WTC11 (cell line): ENCODE data around the gene CNPY1. TPM values are rescaled to one million over a fixed set of nuclear protein-coding genes. Genes with fewer than 3 reads are reported as not detected.

Experiments
- ATAC-seq: fragments of 200-7000 bp; cut with Tn5 transposase; 2 replicates; pipeline ENCODE4 v1.10.0; 2021; ENCODE audit warnings: mild to moderate bottlenecking, moderate library complexity
- CTCF ChIA-PET: fragments of 300-600 bp; sonication (Branson Sonifier 250); formaldehyde crosslinking; loops from one replicate; lab custom pipeline; 2021; ENCODE audit warnings: antibody characterized with exemption; lab: Charles Lee
- POLR2A ChIA-PET: fragments of 350-600 bp; sonication (Branson Sonifier 250); formaldehyde crosslinking; loops from one replicate; lab custom pipeline; 2021; ENCODE audit warnings: antibody characterized with exemption; lab: Charles Lee
- DNase-seq: peaks from one replicate; pipeline ENCODE4 v3.0.0; 2021; ENCODE audit warnings: low spot score
- H3K27ac Mint-ChIP-seq: 2 replicates; pipeline ENCODE4 v1.8.0; 2021; ENCODE audit warnings: mixed read lengths
- H3K27me3 Mint-ChIP-seq: 2 replicates; pipeline ENCODE4 v1.8.0; 2021; ENCODE audit warnings: low read depth, mild to moderate bottlenecking, moderate library complexity, mixed read lengths
- H3K36me3 Mint-ChIP-seq: 2 replicates; pipeline ENCODE4 v1.8.0; 2021; ENCODE audit warnings: mixed read lengths
- H3K4me1 Mint-ChIP-seq: 2 replicates; pipeline ENCODE4 v1.8.0; 2022; ENCODE audit warnings: mixed read lengths
- H3K4me3 Mint-ChIP-seq: 2 replicates; pipeline ENCODE4 v1.8.0; 2021; ENCODE audit warnings: mild to moderate bottlenecking, moderate library complexity, mixed read lengths
- H3K9me3 Mint-ChIP-seq: 2 replicates; pipeline ENCODE4 v1.8.0; 2021; ENCODE audit warnings: mixed read lengths
- ATF2 ChIP-seq: sonication (generic); formaldehyde crosslinking; IDR thresholded peaks from 2 replicates; pipeline ENCODE4 v1.8.1; 2022; ENCODE audit warnings: low read depth, missing genetic modification reagents, borderline replicate concordance
- EMX1 ChIP-seq: fragments of 250-450 bp; sonication (Bioruptor Pico); IDR thresholded peaks from 2 replicates; pipeline ENCODE4 v1.8.0; 2021; ENCODE audit warnings: mild to moderate bottlenecking
- GRHL2 ChIP-seq: fragments of 250-450 bp; sonication (Bioruptor Pico); IDR thresholded peaks from 2 replicates; pipeline ENCODE4 v1.8.0; 2022; ENCODE audit warnings: mild to moderate bottlenecking, moderate library complexity; ENCODE audit not compliant: insufficient replicate concordance, severe bottlenecking
- HMGXB4 ChIP-seq: sonication (generic); formaldehyde crosslinking; IDR thresholded peaks from 2 replicates; pipeline ENCODE4 v1.8.1; 2023; ENCODE audit warnings: mild to moderate bottlenecking, moderate library complexity, missing genetic modification reagents
- IRF1 ChIP-seq: sonication (generic); formaldehyde crosslinking; IDR thresholded peaks from 2 replicates; pipeline ENCODE4 v1.8.0; 2023; ENCODE audit warnings: missing genetic modification reagents
- IRF2 ChIP-seq: sonication (generic); formaldehyde crosslinking; IDR thresholded peaks from 2 replicates; pipeline ENCODE4 v1.8.0; 2022; ENCODE audit warnings: low read depth, missing genetic modification reagents, borderline replicate concordance
- JAZF1 ChIP-seq: fragments of 250-450 bp; sonication (Bioruptor Pico); IDR thresholded peaks from 2 replicates; pipeline ENCODE4 v1.9.0; 2021; ENCODE audit warnings: moderate library complexity, mild to moderate bottlenecking, inconsistent platforms
- MAX ChIP-seq: sonication (generic); formaldehyde crosslinking; IDR thresholded peaks from 2 replicates; pipeline ENCODE4 v1.8.0; 2022; ENCODE audit warnings: mild to moderate bottlenecking, missing genetic modification reagents
- MLX ChIP-seq: sonication (generic); formaldehyde crosslinking; IDR thresholded peaks from 2 replicates; pipeline ENCODE4 v1.8.1; 2023; ENCODE audit warnings: mild to moderate bottlenecking, missing genetic modification reagents, moderate library complexity
- NR3C1 ChIP-seq: sonication (generic); formaldehyde crosslinking; conservative IDR thresholded peaks from 2 replicates; pipeline ENCODE4 v1.8.1; 2023; ENCODE audit warnings: low read depth, mild to moderate bottlenecking, missing genetic modification reagents
- SMAD4 ChIP-seq: sonication (generic); formaldehyde crosslinking; IDR thresholded peaks from 2 replicates; pipeline ENCODE4 v1.8.0; 2022; ENCODE audit warnings: mild to moderate bottlenecking, missing genetic modification reagents
- TCF7 ChIP-seq: sonication (generic); formaldehyde crosslinking; IDR thresholded peaks from 2 replicates; pipeline ENCODE4 v1.8.0; 2022; ENCODE audit warnings: mild to moderate bottlenecking, low read depth, missing genetic modification reagents, moderate library complexity
- TP53 ChIP-seq: sonication (generic); formaldehyde crosslinking; IDR thresholded peaks from 2 replicates; pipeline ENCODE4 v1.8.1; 2023; ENCODE audit warnings: mild to moderate bottlenecking, missing genetic modification reagents
- ZNF219 ChIP-seq: sonication (generic); formaldehyde crosslinking; IDR thresholded peaks from 2 replicates; pipeline ENCODE4 v1.8.0; 2023; ENCODE audit warnings: missing genetic modification reagents, mild to moderate bottlenecking, borderline replicate concordance
- ZNF425 ChIP-seq: fragments of 250-450 bp; sonication (Bioruptor Pico); conservative IDR thresholded peaks from 2 replicates; pipeline ENCODE4 v1.9.0; 2021; ENCODE audit warnings: mild to moderate bottlenecking
- total RNA-seq: library from RNA; stranded (reverse); gene quantifications from 3 replicates; pipeline ENCODE4 v1.2.3, GENCODE V29; 2021

The CNPY1 gene
- total RNA-seq, 1 experiment from 2014 or later = 0.09 TPM

GRCh38 chr7:155560982-155561686 is 14.8 kb upstream of the CNPY1 start (continued):
- no peak for TF ChIP-seq MLX (CRISPR knock-in tag)
- TF ChIP-seq ZNF219 (CRISPR knock-in tag) = no peak
- TF ChIP-seq HMGXB4 (CRISPR knock-in tag) = no peak
- no peak for TF ChIP-seq NR3C1

- H3K4me1 Mint-ChIP-seq = no peaks in the 10 kb centered on the region
- POLR2A ChIA-PET = no interaction called here
- no peaks in the 10 kb centered on the region; the same call in 1 of the 2 replicates for H3K27me3 Mint-ChIP-seq
- CTCF ChIA-PET = interaction anchor here (0.5 to 1.2 kb wide), 2 partner anchors 38 to 237 kb away, joined by 3 to 7 read pairs; no protein-coding TSS in a partner anchor
- H3K9me3 Mint-ChIP-seq = no peaks in the 10 kb centered on the region
- no peak for ATAC-seq
- no peaks in the 10 kb centered on the region for H3K36me3 Mint-ChIP-seq
- peak overlapping the region; percentile 38; the same call in 1 of the 2 replicates for H3K27ac Mint-ChIP-seq
- H3K4me3 Mint-ChIP-seq = no peak overlapping the region
- DNase-seq = no peak
- no peak for TF ChIP-seq JAZF1 (CRISPR knock-in tag)
- TF ChIP-seq MAX = no peak
- TF ChIP-seq IRF1 = no peak
- TF ChIP-seq TP53 (CRISPR knock-in tag) = no peak
- no peak for TF ChIP-seq ATF2
Measured at GRCh38 chr7:155560196-155560885, 14.0 kb upstream of the CNPY1 start.

GRCh38 chr7:155559519-155560108 is 13.3 kb upstream of the CNPY1 start:
- no peaks in the 10 kb centered on the region for H3K36me3 Mint-ChIP-seq
- no peak overlapping the region for H3K27ac Mint-ChIP-seq
- TF ChIP-seq GRHL2 = no peak
- no peak for TF ChIP-seq ZNF425
- TF ChIP-seq SMAD4 (CRISPR knock-in tag) = no peak
- no peak for TF ChIP-seq TCF7 (CRISPR knock-in tag)
- TF ChIP-seq IRF2 = no peak
- no peak for TF ChIP-seq EMX1 (CRISPR knock-in tag)
- H3K27me3 Mint-ChIP-seq = no peaks in the 10 kb centered on the region; the same call in 1 of the 2 replicates
- DNase-seq = no peak
- peaks cover under 1% of the 10 kb centered on the region; the same call in 1 of the 2 replicates for H3K9me3 Mint-ChIP-seq
- H3K4me3 Mint-ChIP-seq = no peak overlapping the region
- no peaks in the 10 kb centered on the region for H3K4me1 Mint-ChIP-seq
- ATAC-seq = peak; percentile 51; the same call in 1 of the 2 replicates
- ChIA-PET CTCF (interaction anchor here (0.5 to 1.2 kb wide), 2 partner anchors 39 to 238 kb away, joined by 3 to 7 read pairs; no protein-coding TSS in a partner anchor), POLR2A (no interaction called here)
